ENCODE measurements around the gene PDE5A. TPM values are rescaled to one million over a fixed set of nuclear protein-coding genes. Genes with fewer than 3 reads are reported as not detected.

The PDE5A gene
- total RNA-seq, 3 donors from 2014 or later, result 35.4 to 131 (median 58.4) TPM

- no peak for DNase-seq
- no peaks in the 10 kb centered on the region for H3K9me3 ChIP-seq
- peaks cover 7% of the 10 kb centered on the region for H3K4me1 ChIP-seq (ENCODE audit: low read depth)
- intact Hi-C loops (cut with DNase I, micrococcal nuclease), result loop anchor here (10.0 kb wide), 1 partner anchor 60 kb away; no protein-coding TSS in a partner anchor
- TF ChIP-seq CTCF (IDR thresholded peaks at IDR 0.05), result no peak
- H3K4me3 ChIP-seq, result no peak overlapping the region
- no peak for ATAC-seq
- no peaks in the 10 kb centered on the region for H3K36me3 ChIP-seq (ENCODE audit: low read depth)
Measured at GRCh38 chr4:119624356-119624755, 4.2 kb downstream of the PDE5A start.

- peaks cover 7% of the 10 kb centered on the region for H3K4me1 ChIP-seq (ENCODE audit: low read depth)
- TF ChIP-seq CTCF (IDR thresholded peaks at IDR 0.05), result no peak
- H3K9me3 ChIP-seq, result no peaks in the 10 kb centered on the region
- intact Hi-C loops (cut with DNase I, micrococcal nuclease), result loop anchor here (10.0 kb wide), 1 partner anchor 58 kb away; no protein-coding TSS in a partner anchor
- no peaks in the 10 kb centered on the region for H3K36me3 ChIP-seq (ENCODE audit: low read depth)
- no peak for DNase-seq
- H3K4me3 ChIP-seq, result no peak overlapping the region
- no peak for ATAC-seq
Measured at GRCh38 chr4:119623025-119623424, 5.6 kb downstream of the PDE5A start.

- no peak for ATAC-seq
- Histone ChIP-seq H3K4me3 (no peak overlapping the region), H3K36me3 (ENCODE audit: low read depth) (no peaks in the 10 kb centered on the region), H3K9me3 (no peaks in the 10 kb centered on the region), H3K4me1 (ENCODE audit: low read depth) (no peaks in the 10 kb centered on the region)
- no peak for TF ChIP-seq CTCF (IDR thresholded peaks at IDR 0.05)
- DNase-seq, result no peak
- intact Hi-C loops (cut with DNase I, micrococcal nuclease), result no loop called here
Measured at GRCh38 chr4:119615068-119615719, 13.4 kb downstream of the PDE5A start.

- intact Hi-C loops (cut with DNase I, micrococcal nuclease), result no loop called here
- Histone ChIP-seq H3K4me1 (ENCODE audit: low read depth) (no peaks in the 10 kb centered on the region), H3K9me3 (no peaks in the 10 kb centered on the region), H3K4me3 (no peak overlapping the region), H3K36me3 (ENCODE audit: low read depth) (no peaks in the 10 kb centered on the region)
- TF ChIP-seq CTCF (IDR thresholded peaks at IDR 0.05), result no peak
- DNase-seq (no peak), ATAC-seq (no peak)
Measured at GRCh38 chr4:119604266-119604665, 24.3 kb downstream of the PDE5A start.

- H3K4me1 ChIP-seq (ENCODE audit: low read depth), result no peaks in the 10 kb centered on the region
- TF ChIP-seq CTCF (IDR thresholded peaks at IDR 0.05), result no peak
- no peak overlapping the region for H3K4me3 ChIP-seq
- intact Hi-C loops (cut with DNase I, micrococcal nuclease), result no loop called here
- H3K36me3 ChIP-seq (ENCODE audit: low read depth), result no peaks in the 10 kb centered on the region
- H3K9me3 ChIP-seq, result no peaks in the 10 kb centered on the region
- DNase-seq (no peak), ATAC-seq (no peak)
Measured at GRCh38 chr4:119602366-119602765, 26.2 kb downstream of the PDE5A start.
